HT-29 (cell line): ENCODE results near the gene NAV2. TPM values are rescaled to one million over a fixed set of nuclear protein-coding genes. Genes with fewer than 3 reads are reported as not detected.
A peak's percentile ranks its signal among the peaks of the same experiment; 100 is the strongest.

Source experiments
- DNase-seq: peaks from one replicate; pipeline ENCODE4 v3.0.0-alpha.2; 2015; ENCODE audit warnings: low spot score
- total RNA-seq: library from RNA; depleted of rRNA; stranded (reverse); fragments of >200 nt; shearing (Covaris generic); gene quantifications from 2 replicates; pipeline ENCODE4 v1.2.3, GENCODE V29; 2014

Gene NAV2
- total RNA-seq, 1 experiment from 2014 or later, result 0.05 TPM

DNA sequence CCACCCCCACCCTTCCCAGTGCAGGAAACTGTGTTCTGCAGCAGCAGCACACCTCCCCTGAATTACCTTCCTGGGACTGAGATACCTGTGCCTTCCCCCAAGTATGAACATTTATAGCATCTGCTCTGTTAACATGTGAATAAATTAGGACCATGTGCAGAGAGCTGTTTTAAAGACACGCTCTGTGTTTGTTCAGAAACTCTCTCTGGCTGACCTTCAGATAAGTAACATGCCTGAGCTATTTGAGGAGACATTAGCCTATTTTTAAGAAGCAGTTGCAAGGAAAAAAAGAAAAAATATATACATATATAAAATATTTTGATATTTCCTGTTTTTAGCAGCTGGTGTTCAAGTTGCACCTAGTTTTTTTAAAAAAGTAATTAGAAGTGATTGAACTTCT is 5.4 kb downstream of the NAV2 start:
- no peak for DNase-seq

- DNase-seq, result no peak
Measured at GRCh38 chr11:19718951-19719350, 6.3 kb downstream of the NAV2 start.

GRCh38 chr11:19719960-19720359 is 7.3 kb downstream of the NAV2 start:
- DNase-seq, result no peak

GRCh38 chr11:19721176-19721575 is 8.5 kb downstream of the NAV2 start:
- DNase-seq, result no peak

- DNase-seq, result no peak
Measured at GRCh38 chr11:19722702-19723101, 10.1 kb downstream of the NAV2 start.

GRCh38 chr11:19723572-19724342 is 11.1 kb downstream of the NAV2 start:
- DNase-seq, result no peak

GRCh38 chr11:19724765-19725164 is 12.1 kb downstream of the NAV2 start:
- no peak for DNase-seq

- no peak for DNase-seq
Measured at GRCh38 chr11:19725379-19726079, 12.9 kb downstream of the NAV2 start.

- no peak for DNase-seq
Measured at GRCh38 chr11:19727246-19727645, 14.6 kb downstream of the NAV2 start.

DNA sequence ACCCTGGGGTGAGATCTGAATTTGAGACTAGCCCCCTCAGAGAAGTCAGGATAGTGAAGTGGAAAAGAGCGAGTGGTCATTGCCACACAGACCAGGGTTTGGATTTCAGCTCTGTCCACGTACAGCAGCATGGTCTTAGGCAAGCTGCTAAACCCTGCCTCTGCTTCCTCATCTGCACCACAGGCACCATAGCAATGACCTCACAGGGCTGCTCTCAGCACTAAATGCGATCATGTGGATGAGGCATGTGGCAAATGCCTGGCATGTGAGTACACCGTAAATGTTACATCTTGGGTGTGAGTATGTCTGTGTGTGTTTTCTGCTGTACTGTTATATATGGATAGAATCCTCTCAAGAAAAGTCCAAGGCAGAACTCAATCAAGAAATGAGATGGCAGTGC is 15.8 kb downstream of the NAV2 start:
- no peak for DNase-seq

GRCh38 chr11:19729141-19729540 is 16.5 kb downstream of the NAV2 start:
- DNase-seq, result no peak

GRCh38 chr11:19730373-19730772 is 17.7 kb downstream of the NAV2 start:
- no peak for DNase-seq

- no peak for DNase-seq
Measured at GRCh38 chr11:19734171-19734570, 21.5 kb downstream of the NAV2 start.

GRCh38 chr11:19735157-19735908 is 22.7 kb downstream of the NAV2 start:
- no peak for DNase-seq

DNA sequence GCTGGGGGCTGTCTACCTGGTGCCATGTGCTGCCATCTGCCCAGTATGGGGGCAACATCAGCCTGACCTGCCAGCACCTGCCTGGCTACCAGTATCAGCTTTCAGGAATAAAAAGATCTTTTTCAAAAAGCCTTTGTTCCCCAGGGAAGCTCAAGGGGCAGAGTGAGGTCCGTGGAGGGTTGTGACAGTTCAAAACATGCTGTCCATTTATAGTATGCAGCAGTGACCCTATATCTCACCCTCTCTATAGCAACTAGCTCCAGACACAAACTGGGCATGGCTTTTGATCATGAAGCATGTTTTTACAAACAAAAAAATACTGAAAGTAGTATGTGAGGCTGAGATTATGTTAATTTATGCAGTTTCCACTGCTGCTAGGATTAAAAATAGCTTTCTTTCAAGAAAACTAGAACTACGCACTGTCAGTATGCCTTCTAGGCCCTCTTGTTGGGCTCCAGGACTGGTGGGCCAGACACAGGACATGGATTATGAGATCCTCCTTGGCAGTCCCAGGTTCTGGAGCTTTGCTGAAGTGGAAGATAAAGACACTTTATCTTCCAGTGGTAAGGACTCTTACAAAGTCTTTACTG is 23.4 kb downstream of the NAV2 start:
- no peak for DNase-seq

GRCh38 chr11:19736831-19737230 is 24.2 kb downstream of the NAV2 start:
- DNase-seq, result no peak

DNA sequence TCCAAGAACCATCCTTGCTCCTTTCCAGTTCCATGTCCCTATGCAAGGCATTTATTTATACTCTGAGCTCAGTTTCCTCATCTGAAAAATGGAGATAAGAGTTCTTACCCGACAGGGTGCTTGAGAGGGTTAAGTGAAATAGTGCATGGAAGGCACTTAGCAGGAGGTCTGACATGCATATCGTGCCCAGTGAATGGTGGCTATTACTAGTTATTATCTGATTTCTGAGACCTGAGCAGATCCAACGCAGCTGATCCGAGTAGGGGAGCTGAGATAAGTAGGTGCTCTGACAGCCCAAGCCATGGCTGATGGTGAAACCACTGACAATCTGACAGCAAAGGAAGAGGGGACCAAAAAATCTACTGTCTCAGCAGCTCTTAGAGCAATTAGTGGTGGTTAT is 24.9 kb downstream of the NAV2 start:
- DNase-seq, result no peak

GRCh38 chr11:19738124-19738523 is 25.5 kb downstream of the NAV2 start:
- no peak for DNase-seq

DNA sequence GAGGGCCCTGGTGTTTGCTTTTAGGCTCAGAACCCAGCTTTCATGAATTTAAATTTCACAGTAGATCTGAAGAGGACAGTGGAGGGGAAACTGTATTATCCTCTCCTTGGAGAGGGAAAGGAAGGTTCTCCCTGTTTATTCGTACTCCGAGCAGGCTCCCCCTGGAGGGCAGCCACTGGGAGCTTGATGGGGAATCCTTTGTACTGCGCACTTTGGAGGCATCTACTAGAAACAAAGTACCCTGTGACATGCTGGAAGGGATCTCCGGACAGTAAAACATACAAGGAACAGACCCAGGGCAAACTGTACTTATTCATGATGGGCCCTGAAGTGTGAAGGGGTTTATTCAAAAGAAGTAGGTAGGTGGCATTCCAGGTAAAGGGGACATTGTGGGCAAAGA is 27.2 kb downstream of the NAV2 start:
- DNase-seq, result peak; percentile 16

- no peak for DNase-seq
Measured at GRCh38 chr11:19740586-19740985, 27.9 kb downstream of the NAV2 start.

GRCh38 chr11:19742588-19743292 is 30.1 kb downstream of the NAV2 start:
- DNase-seq, result peak; percentile 89
